Heart left ventricle (tissue), 16 donors: Measurements from ENCODE around the gene SZRD1. TPM values are rescaled to one million over a fixed set of nuclear protein-coding genes. Genes with fewer than 3 reads are reported as not detected.
"Not testable (repeated sequence)": the region's sequence is repeated elsewhere in the genome, so short reads cannot be mapped to it uniquely, and the experiment has no call there.

Experiments
- ATAC-seq, 4 donors: fragments of 200-7000 bp; cut with Tn5 transposase; one replicate each; pipeline ENCODE4 v1.9.1; 2020 to 2022; ENCODE audit warnings: moderate library complexity in 4 of 4, mild to moderate bottlenecking in 3 of 4, moderate number of reproducible peaks in 1 of 4
- DNase-seq, 5 donors: peaks; one replicate each; pipeline ENCODE4 v3.0.0-alpha.2; 2020
- H3K27ac ChIP-seq, 12 donors: fragments of 200-600 bp; sonication (generic) in 4 of 12; one replicate each; pipeline versions ENCODE4 v1.5.0 to v1.8.0; 2016 to 2022; ENCODE audit warnings: mild to moderate bottlenecking in 2 of 12
- H3K27me3 ChIP-seq, 9 donors: fragments of 200-600 bp; sonication (generic) in 2 of 9; one replicate each; pipeline versions ENCODE4 v1.5.1 to v1.8.0; 2016 to 2022; ENCODE audit warnings: mild to moderate bottlenecking in 3 of 9
- H3K36me3 ChIP-seq, 9 donors: fragments of 200-600 bp; sonication (generic) in 2 of 9; one replicate each; pipeline versions ENCODE4 v1.5.0 to v1.8.0; 2018 to 2022; ENCODE audit warnings: mild to moderate bottlenecking in 2 of 9
- H3K4me1 ChIP-seq, 12 donors: fragments of 200-600 bp; sonication (generic) in 4 of 12; one replicate each; pipeline versions ENCODE4 v1.5.0 to v1.8.0; 2016 to 2022; ENCODE audit warnings: mild to moderate bottlenecking in 3 of 12
- H3K4me3 ChIP-seq, 12 donors: fragments of 200-600 bp; sonication (generic) in 4 of 12; one replicate each; pipeline versions ENCODE4 v1.5.0 to v1.8.0; 2017 to 2022; ENCODE audit warnings: mild to moderate bottlenecking in 9 of 12, moderate library complexity in 4 of 12
- H3K9me3 ChIP-seq, 12 donors: fragments of 200-600 bp; sonication (generic) in 4 of 12; one replicate each; pipeline versions ENCODE4 v1.5.0 to v1.8.0; 2016 to 2022; ENCODE audit warnings: mild to moderate bottlenecking in 1 of 12
- POLR2A ChIP-seq, 2 donors: fragments of 450-650 bp; IDR thresholded peaks; one replicate each; pipeline ENCODE4 v1.6.1; 2017; ENCODE audit warnings: antibody characterized with exemption in 2 of 2, mild to moderate bottlenecking in 2 of 2, moderate library complexity in 2 of 2
- WGBS, 4 donors: extraction: QIAGEN DNeasy Blood & Tissue Kit in 2 of 4; methylation state at CpG; one replicate each; pipeline versions ENCODE4 v1.1.5 to v1.1.7; 2013 to 2018; 5-methylcytosine and 5-hydroxymethylcytosine counted together
- intact Hi-C, 10 donors: fragments of 100-400 bp; cut with DNase I; formaldehyde crosslinking; loops; one replicate each; pipeline versions ENCODE4 v1.11.1 to v1.14.2; 2022
- polyA plus RNA-seq, 2 donors: library from polyadenylated mRNA; stranded (reverse); fragments of 200-250 nt; gene quantifications; one replicate each; pipeline ENCODE4 v1.2.3, GENCODE V29; 2013
- total RNA-seq, 9 donors: library from RNA; depleted of rRNA in 2 of 9; stranded (reverse); fragments of >200 nt in 2 of 9; fragmentation: NEBNext Ultra II Directional in 3 of 9; extraction: Animal tissue kit (Norgen Biotek cat#: 25700) in 3 of 9; gene quantifications; one replicate each; pipeline versions ENCODE4 v1.1.0 to v1.2.4, GENCODE V29; 2016 to 2023
- TF ChIP-seq, protein P1 (sequence below), 12 donors: fragments of 200-600 bp; sonication (generic) in 4 of 12; IDR thresholded peaks; one replicate each; pipeline versions ENCODE4 v1.5.0 to v1.8.0; 2018 to 2022; ENCODE audit warnings: antibody characterized with exemption in 12 of 12, mild to moderate bottlenecking in 5 of 12
- donor health status: ischemic (EF 13 %, LVEDD 7.1; RV severe dilation, severe dysfunction).
- donor health status: healthy with polysubstance abuse.
- donor health status: DM: no; HTN: yes; CAD: no.
- donor health status: DM: no; HTN: no; CAD: no.
- donor health status: ischemic (EF 25% LVEDD 6.9; RV normal size, moderate dysfunction).
- donor health status: ischemic (EF 25% LVEDD 5.7; RV mildly dilated, moderate dysfunction).
- donor health status: healthy.
- donor health status: DM: yes; HTN: yes; CAD: no.
- donor health status: ischemic (EF 35%, LVEDD 5.7; RV mildly dilated, moderate dysfunction).
- donor health status: nonischemic (EF 11% LVEDD 7.7; RV severe dilation, severe dysfunction).
- donor health status: DM: yes; HTN: yes; CAD: no.
- donor health status: PGD.
- donor health status: ischemic (EF 29% LVEDD 5.4; RV normal size, mild dysfunction).
- donor health status: nonischemic (EF 23%, LVEDD 6.1; RV moderate dilation, normal function).

SZRD1 gene
- total and polyA plus RNA-seq, 11 donors: 54.4 to 140 (median 94.4) TPM

DNA sequence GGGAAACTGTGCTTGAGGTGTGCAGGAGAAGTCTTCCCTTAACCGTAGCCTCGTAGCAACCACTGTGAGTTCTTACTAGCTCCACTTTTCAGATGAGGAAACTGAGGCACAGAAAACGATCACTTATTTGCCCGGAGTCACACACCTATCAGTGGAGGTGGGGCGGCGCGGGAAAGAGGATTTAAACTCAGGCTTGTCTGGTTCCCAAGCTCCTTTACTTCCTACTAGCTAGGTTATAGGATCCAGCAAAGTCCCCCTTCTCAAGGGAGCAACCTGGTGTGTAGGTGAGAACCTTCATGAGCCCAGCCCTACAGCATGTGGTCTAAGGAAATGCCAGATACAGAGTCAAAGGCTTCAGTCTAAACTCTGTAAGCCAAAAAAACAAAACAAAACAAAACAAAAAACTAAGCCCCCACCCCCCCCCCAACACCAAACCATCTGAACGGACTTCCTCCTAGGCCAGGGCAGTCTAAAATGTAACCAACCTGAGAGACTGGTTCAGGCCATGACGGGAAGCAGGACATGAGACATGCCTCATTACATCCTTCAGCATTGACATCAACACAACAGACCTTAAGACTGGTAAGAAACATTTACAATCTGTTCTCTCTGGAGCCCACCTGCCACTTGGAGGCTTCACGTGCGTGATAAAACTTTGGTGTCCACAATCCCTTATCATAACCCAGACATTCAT lies 14.1 kb upstream of the SZRD1 start:
- peaks cover 0 to 8% (median 0%) of the 10 kb centered on the region in 9 donors for H3K36me3 ChIP-seq
- H3K4me3 ChIP-seq: peak overlapping the region; percentile 70 to 99 (median 88)
- intact Hi-C loops: loop anchor here in 8 of 10 donors (2.0 to 10.0 kb wide), 6 partner anchors 86 to 146 kb away; partner anchors contain the start of gene ARHGEF19 (in 1 of the 8)
- DNase-seq (no peak), ATAC-seq (no peak)
- peaks cover 5 to 36% (median 25%) of the 10 kb centered on the region in 12 donors for H3K4me1 ChIP-seq
- 53 to 60% (median 58%) methylated on average over 11 of the region's 11 CpGs for WGBS, 4 donors
- no peaks in the 10 kb centered on the region for H3K27me3 ChIP-seq
- peak overlapping the region; percentile 87 to 97 (median 94) for H3K27ac ChIP-seq
- no peak for TF ChIP-seq POLR2A (IDR thresholded peaks at IDR 0.05)
- TF ChIP-seq, protein P1, sequence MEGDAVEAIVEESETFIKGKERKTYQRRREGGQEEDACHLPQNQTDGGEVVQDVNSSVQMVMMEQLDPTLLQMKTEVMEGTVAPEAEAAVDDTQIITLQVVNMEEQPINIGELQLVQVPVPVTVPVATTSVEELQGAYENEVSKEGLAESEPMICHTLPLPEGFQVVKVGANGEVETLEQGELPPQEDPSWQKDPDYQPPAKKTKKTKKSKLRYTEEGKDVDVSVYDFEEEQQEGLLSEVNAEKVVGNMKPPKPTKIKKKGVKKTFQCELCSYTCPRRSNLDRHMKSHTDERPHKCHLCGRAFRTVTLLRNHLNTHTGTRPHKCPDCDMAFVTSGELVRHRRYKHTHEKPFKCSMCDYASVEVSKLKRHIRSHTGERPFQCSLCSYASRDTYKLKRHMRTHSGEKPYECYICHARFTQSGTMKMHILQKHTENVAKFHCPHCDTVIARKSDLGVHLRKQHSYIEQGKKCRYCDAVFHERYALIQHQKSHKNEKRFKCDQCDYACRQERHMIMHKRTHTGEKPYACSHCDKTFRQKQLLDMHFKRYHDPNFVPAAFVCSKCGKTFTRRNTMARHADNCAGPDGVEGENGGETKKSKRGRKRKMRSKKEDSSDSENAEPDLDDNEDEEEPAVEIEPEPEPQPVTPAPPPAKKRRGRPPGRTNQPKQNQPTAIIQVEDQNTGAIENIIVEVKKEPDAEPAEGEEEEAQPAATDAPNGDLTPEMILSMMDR (IDR thresholded peaks at IDR 0.05): no peak
- H3K9me3 ChIP-seq: no peaks in the 10 kb centered on the region

DNA sequence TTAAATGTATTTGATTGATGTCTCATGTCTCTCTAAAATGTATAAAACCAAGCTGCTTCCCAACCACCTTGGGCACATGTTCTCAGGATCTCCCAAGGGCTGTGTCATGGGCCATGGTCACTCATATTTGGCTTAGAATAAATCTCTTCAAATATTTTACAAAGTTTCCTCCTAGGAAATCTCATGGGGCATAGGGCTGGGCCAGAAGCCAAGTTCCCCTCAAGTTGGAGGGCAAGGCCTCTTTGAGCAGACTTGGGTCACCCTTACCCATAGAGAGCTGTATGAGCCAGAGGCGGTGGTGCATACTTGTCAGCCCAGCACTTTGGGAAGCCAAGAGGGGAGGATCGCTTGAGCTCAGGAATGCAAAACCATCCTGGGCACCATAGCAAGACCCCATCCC lies 12.4 kb upstream of the SZRD1 start:
- Histone ChIP-seq H3K4me1 (peaks cover 5 to 22% (median 15%) of the 10 kb centered on the region in 12 donors), H3K9me3 (no peaks in the 10 kb centered on the region), H3K36me3 (peaks cover 0 to under 1% (median 0%) of the 10 kb centered on the region in 9 donors), H3K4me3 (no peak overlapping the region), H3K27me3 (no peaks in the 10 kb centered on the region), H3K27ac (no peak overlapping the region)
- intact Hi-C loops: loop anchor here in 7 of 10 donors (5.0 to 10.0 kb wide), 5 partner anchors 87 to 147 kb away; partner anchors contain the start of gene ARHGEF19 (in 1 of the 7)
- ATAC-seq (no peak), DNase-seq (no peak)
- TF ChIP-seq POLR2A (IDR thresholded peaks at IDR 0.05): no peak
- TF ChIP-seq, protein P1 (IDR thresholded peaks at IDR 0.05): no peak
- WGBS, 4 donors: 84 to 89% (median 86%) methylated on average over 2 of the region's 2 CpGs

DNA sequence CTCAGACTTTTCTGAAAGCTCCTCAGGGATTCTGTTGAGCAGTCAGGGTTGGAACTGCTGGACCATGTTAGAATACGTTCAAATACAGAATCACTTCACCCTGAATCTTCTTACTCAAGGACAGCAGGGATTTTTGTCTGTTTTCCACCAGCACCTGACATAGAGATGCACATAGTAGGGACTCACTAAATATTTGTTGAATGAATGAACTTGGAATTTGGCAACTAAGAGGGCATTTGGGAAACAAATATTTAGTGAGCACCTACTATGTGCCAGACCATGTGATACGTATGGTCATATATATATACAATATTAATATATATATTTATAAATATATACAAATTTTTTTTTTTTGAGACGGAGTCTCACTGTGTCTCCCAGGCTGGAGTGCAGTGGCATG lies 10.2 kb upstream of the SZRD1 start:
- intact Hi-C loops: loop anchor here in 3 of 10 donors (10.0 kb wide), 2 partner anchors 112 to 142 kb away; partner anchors contain the start of gene ARHGEF19 (in 1 of the 3)
- no peaks in the 10 kb centered on the region for H3K36me3 ChIP-seq
- no peaks in the 10 kb centered on the region for H3K9me3 ChIP-seq
- no peak for DNase-seq
- no peak overlapping the region for H3K4me3 ChIP-seq
- H3K27me3 ChIP-seq: no peaks in the 10 kb centered on the region
- ATAC-seq: no peak
- H3K4me1 ChIP-seq: peaks cover 0 to 10% (median 4%) of the 10 kb centered on the region in 12 donors
- 81 to 93% (median 87%) methylated on average over 3 of the region's 3 CpGs for WGBS, 4 donors
- no peak for TF ChIP-seq POLR2A (IDR thresholded peaks at IDR 0.05)
- TF ChIP-seq, protein P1 (IDR thresholded peaks at IDR 0.05): no peak
- no peak overlapping the region for H3K27ac ChIP-seq

DNA sequence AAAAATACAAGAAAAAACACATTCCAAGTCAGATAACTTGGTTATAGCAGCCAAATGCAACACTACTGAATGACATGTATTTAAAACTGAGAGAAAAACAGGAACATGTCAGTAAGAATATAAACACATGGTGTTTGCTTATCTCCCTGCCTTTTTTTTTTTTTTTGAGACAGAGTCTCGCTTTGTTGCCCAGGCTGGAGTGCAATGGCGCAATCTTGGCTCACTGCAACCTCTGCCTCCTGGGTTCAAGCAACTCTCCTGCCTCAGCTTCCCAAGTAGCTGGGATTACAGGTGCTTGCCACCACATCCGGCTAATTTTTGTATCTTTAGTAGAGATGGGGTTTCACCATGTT lies 1.9 kb upstream of the SZRD1 start:
- not testable (repeated sequence) for ATAC-seq, H3K27me3 ChIP-seq, H3K36me3 ChIP-seq, H3K4me3 ChIP-seq, H3K9me3 ChIP-seq, DNase-seq
- 59 to 79% (median 75%) methylated on average over 3 of the region's 3 CpGs for WGBS, 4 donors
- intact Hi-C loops: loop anchor here in 5 of 10 donors (5.0 to 10.0 kb wide), 4 partner anchors 77 to 838 kb away; partner anchors contain the start of genes DNAJC16 (in 1 of the 5) and NECAP2 (in 1 of the 5)
- Histone ChIP-seq H3K27ac (peak overlapping the region in 6 of 12 donors; percentile 35 to 68 (median 57)), H3K4me1 (peaks cover 0 to 53% (median 18%) of the 10 kb centered on the region in 12 donors)
